ENCODE results near the gene HCN3. TPM values are rescaled to one million over a fixed set of nuclear protein-coding genes. Genes with fewer than 3 reads are reported as not detected.

HCN3 gene
- total RNA-seq, 4 donors from 2014 or later = 13.0 to 34.0 (median 22.2) TPM

DNA sequence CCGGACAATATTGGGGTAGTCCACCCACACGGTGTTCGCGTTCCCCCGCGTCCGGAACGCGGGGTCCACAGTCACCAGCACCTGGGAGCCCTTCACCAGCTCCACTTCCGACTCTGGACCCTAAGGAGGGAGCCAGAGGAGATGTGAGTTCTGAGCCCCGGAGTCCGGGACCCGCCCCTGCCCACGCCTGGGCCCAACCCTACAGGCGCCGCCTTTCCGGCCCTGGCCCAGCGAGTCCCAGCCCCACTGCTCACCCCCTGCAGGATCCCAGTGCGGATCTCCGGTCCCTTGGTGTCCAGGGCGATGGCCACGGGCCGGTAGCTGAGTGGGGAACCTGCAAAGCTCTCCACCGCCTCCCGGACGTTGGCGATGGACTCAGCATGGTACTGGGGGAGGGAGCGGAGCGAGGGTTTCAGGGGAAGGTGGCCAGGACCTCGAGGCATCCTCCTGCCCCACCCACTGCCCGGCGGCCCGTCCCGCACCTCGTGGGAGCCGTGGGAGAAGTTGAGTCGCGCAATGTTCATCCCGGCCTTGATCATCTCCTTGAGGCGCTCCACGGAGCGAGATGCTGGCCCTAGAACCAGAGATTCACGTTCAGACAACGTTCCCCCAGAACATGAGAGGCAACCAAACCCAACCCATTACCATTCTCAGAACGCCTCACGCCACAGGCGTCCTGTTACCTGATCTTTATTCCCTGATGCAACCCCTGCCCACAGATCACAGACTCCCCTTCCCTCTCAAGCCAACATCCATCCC, 18.1 kb downstream of the HCN3 start:
- WGBS, 2 donors (ENCODE audit: low coverage in 1 of 2) = 45% methylated on average over 40 of the region's 47 CpGs; no CpG with 5 or more reads in 1 of the 2 donors
- Histone ChIP-seq H3K27me3 (peaks cover 33% of the 10 kb centered on the region), H3K4me3 (peak overlapping the region in 1 of 4 donors; percentile 11)

DNA sequence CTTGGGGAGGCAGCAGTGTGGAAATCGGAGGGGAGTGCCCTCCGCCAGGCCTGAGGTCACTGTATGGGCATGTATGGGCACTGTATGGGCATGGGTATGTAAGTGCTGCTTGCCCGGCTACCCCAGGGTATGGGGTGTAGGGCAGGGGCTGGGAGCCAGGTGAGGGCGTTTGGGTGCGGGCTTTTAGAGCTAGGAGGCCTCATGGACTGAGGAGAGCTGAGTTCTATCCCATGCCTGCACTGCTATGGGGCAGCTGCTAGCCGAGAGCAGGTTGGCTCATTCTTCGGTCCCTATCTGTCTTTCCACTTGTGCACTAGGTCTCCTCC, 18.6 kb downstream of the HCN3 start:
- TF ChIP-seq EP300 (IDR thresholded peaks at IDR 0.05; ENCODE audit: low read depth) (no peak), POLR2AphosphoS5 (IDR thresholded peaks at IDR 0.05) (no peak)
- no peak overlapping the region for H3K4me3 ChIP-seq
- peaks cover 0 to 6% (median 4%) of the 10 kb centered on the region in 4 donors for H3K4me1 ChIP-seq
- H3K36me3 ChIP-seq = no peaks in the 10 kb centered on the region
- H3K27ac ChIP-seq = no peak overlapping the region
- WGBS, 2 donors (ENCODE audit: low coverage in 1 of 2) = 92% methylated on average over 7 of the region's 7 CpGs; no CpG with 5 or more reads in 1 of the 2 donors
- in situ Hi-C loops (cut with MboI; ENCODE audit: low pct_ligation_motif_present in 1 of 4, low pct_unique_long_range_greater_than_20kb in 1 of 4, low sequenced_read_pairs in 3 of 4) (no loop called here), intact Hi-C loops (cut with DNase I; ENCODE audit: low total_unique reads) (no loop called here)
- DNase-seq = no peak
- peaks cover 33% of the 10 kb centered on the region for H3K27me3 ChIP-seq
- H3K9me3 ChIP-seq = no peaks in the 10 kb centered on the region

More for the DNA sequence above, 18.1 kb downstream of the HCN3 start:
- no peaks in the 10 kb centered on the region for H3K36me3 ChIP-seq
- in situ Hi-C loops (cut with MboI; ENCODE audit: low pct_ligation_motif_present in 1 of 4, low pct_unique_long_range_greater_than_20kb in 1 of 4, low sequenced_read_pairs in 3 of 4) = no loop called here
- intact Hi-C loops (cut with DNase I; ENCODE audit: low total_unique reads) = no loop called here
- H3K27ac ChIP-seq = no peak overlapping the region
- TF ChIP-seq POLR2AphosphoS5 (IDR thresholded peaks at IDR 0.05) (no peak), EP300 (IDR thresholded peaks at IDR 0.05; ENCODE audit: low read depth) (no peak), POLR2A (IDR thresholded peaks at IDR 0.05) (no peak)
- TF ChIP-seq, protein P1, sequence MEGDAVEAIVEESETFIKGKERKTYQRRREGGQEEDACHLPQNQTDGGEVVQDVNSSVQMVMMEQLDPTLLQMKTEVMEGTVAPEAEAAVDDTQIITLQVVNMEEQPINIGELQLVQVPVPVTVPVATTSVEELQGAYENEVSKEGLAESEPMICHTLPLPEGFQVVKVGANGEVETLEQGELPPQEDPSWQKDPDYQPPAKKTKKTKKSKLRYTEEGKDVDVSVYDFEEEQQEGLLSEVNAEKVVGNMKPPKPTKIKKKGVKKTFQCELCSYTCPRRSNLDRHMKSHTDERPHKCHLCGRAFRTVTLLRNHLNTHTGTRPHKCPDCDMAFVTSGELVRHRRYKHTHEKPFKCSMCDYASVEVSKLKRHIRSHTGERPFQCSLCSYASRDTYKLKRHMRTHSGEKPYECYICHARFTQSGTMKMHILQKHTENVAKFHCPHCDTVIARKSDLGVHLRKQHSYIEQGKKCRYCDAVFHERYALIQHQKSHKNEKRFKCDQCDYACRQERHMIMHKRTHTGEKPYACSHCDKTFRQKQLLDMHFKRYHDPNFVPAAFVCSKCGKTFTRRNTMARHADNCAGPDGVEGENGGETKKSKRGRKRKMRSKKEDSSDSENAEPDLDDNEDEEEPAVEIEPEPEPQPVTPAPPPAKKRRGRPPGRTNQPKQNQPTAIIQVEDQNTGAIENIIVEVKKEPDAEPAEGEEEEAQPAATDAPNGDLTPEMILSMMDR (IDR thresholded peaks at IDR 0.05) = no peak
- DNase-seq = no peak
- no peaks in the 10 kb centered on the region for H3K9me3 ChIP-seq
- H3K4me1 ChIP-seq = peaks cover 0 to 6% (median 0%) of the 10 kb centered on the region in 4 donors

DNA sequence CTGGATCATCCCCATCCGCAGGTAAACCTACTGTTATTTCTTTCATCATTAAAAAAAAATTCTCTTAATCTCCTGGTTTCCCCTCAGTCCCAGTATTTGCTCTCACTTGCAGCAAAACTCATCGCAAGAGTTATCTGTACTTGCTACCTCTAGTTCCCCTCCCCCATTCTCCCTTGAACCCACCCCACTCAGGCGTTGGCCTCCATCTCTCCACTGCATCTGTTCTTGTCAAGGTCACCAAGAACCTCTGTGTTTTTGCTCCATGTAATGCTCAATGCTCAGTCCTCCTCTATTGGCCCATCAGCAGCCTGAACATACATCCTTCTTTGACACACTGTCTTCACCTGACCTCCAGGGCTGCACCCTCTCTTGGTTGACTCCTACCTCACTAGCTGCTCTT, 19.4 kb downstream of the HCN3 start:
- in situ Hi-C loops (cut with MboI; ENCODE audit: low pct_ligation_motif_present in 1 of 4, low pct_unique_long_range_greater_than_20kb in 1 of 4, low sequenced_read_pairs in 3 of 4) = no loop called here
- 67 to 81% methylated on average over 1 to 3 of the region's 3 CpGs for WGBS, 2 donors (ENCODE audit: low coverage in 1 of 2)
- no peaks in the 10 kb centered on the region for H3K36me3 ChIP-seq
- no peaks in the 10 kb centered on the region for H3K9me3 ChIP-seq
- peaks cover 0 to 6% (median 5%) of the 10 kb centered on the region in 4 donors for H3K4me1 ChIP-seq
- no peak overlapping the region for H3K4me3 ChIP-seq
- H3K27me3 ChIP-seq = peaks cover 33% of the 10 kb centered on the region
- DNase-seq = no peak
- intact Hi-C loops (cut with DNase I; ENCODE audit: low total_unique reads) = no loop called here
- no peak for TF ChIP-seq POLR2AphosphoS5 (IDR thresholded peaks at IDR 0.05)
- no peak for TF ChIP-seq EP300 (IDR thresholded peaks at IDR 0.05; ENCODE audit: low read depth)
- no peak for TF ChIP-seq POLR2A (IDR thresholded peaks at IDR 0.05)
- TF ChIP-seq, protein P1 (IDR thresholded peaks at IDR 0.05) = no peak
- no peak overlapping the region for H3K27ac ChIP-seq

DNA sequence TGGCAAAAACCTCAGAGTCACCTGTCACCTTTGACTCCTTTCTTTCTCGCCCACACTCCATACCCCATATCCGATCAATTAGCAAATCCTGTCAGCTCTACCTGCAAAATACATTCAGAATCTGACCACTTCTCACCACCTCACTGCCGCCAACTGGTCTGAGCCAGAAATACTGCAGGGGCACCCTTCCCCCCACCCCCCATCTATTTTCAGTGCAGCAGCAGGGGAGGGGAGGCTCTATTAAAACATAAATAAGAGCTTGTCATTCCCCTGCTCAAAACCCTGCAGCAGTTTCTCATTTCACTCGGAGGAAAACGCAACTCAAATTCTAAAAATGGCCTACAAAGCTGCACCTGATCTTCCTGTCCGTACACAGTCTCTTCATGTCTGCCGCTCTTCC, 20.1 kb downstream of the HCN3 start:
- no peak for TF ChIP-seq POLR2AphosphoS5 (IDR thresholded peaks at IDR 0.05)
- TF ChIP-seq, protein P1 (IDR thresholded peaks at IDR 0.05) = no peak
- no peak for TF ChIP-seq EP300 (IDR thresholded peaks at IDR 0.05; ENCODE audit: low read depth)
- no peak for TF ChIP-seq POLR2A (IDR thresholded peaks at IDR 0.05)
- DNase-seq = no peak
- Histone ChIP-seq H3K36me3 (no peaks in the 10 kb centered on the region), H3K4me1 (peaks cover 0 to 6% (median 5%) of the 10 kb centered on the region in 4 donors), H3K27ac (no peak overlapping the region), H3K9me3 (no peaks in the 10 kb centered on the region), H3K4me3 (no peak overlapping the region), H3K27me3 (peaks cover 33% of the 10 kb centered on the region)
- WGBS, 2 donors (ENCODE audit: low coverage in 1 of 2) = 70 to 73% methylated on average over 4 to 7 of the region's 7 CpGs
- in situ Hi-C loops (cut with MboI; ENCODE audit: low pct_ligation_motif_present in 1 of 4, low pct_unique_long_range_greater_than_20kb in 1 of 4, low sequenced_read_pairs in 3 of 4) (no loop called here), intact Hi-C loops (cut with DNase I; ENCODE audit: low total_unique reads) (no loop called here)

Measured in transverse colon (tissue), 4 donors.